ENCODE data around the gene SLC37A4. TPM values are rescaled to one million over a fixed set of nuclear protein-coding genes. Genes with fewer than 3 reads are reported as not detected.
"Not testable (repeated sequence)": the region's sequence is repeated elsewhere in the genome, so short reads cannot be mapped to it uniquely, and the experiment has no call there.

Gene SLC37A4
- total RNA-seq, 1 donor from 2014 or later, result 21.2 TPM

DNA sequence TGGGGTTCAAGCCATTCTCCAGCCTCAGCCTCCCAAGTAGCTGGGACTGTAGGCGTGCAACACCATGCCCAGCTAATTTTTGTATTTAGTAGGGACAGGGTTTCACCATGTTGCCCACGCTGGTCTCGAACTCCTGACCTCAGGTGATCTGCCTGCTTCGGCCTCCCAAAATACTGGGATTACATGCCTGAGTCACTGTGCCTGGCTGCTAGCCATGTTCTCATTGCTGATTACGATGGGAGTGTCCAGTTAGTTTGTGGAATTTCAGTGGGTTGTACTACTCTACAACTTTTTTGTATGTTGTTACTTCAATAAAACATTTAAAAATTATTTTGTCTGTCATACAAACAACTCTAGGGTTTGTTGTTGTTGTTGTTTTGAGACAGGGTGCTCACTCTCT is 32.1 kb upstream of the SLC37A4 start:
- no peaks in the 10 kb centered on the region for H3K27me3 ChIP-seq
- H3K36me3 ChIP-seq, result no peaks in the 10 kb centered on the region
- no peaks in the 10 kb centered on the region for H3K9me3 ChIP-seq
- no peak for TF ChIP-seq CTCF (IDR thresholded peaks at IDR 0.05)
- H3K4me1 ChIP-seq, result peaks cover 8 to 25% of the 10 kb centered on the region in 2 donors
- peak in 1 of 2 donors; percentile 72 for DNase-seq (ENCODE audit: low spot score in 2 of 2)
- intact Hi-C loops (cut with DNase I), result no loop called here
- peak overlapping the region in 1 of 2 donors; percentile 40 for H3K27ac ChIP-seq
- H3K4me3 ChIP-seq, result no peak overlapping the region

DNA sequence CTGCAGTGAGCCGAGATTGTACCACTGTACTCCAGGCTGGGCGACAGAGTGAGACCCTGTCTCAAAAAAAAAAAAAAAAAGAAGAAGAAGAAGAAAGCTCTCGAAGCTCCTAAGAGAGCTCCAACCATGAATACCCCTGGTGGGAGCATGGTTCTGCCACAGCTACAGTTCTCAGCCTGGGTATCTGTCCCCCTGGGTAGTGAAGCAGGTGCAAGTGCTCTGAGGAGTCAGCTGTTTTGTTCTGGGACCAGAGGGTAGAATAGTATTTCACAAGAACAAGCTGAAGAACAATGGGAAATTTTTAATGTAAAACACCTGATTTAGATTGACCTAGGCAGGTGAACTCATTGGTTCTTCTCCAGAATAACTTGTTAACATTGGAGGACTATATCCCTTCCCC is 30.6 kb upstream of the SLC37A4 start:
- Histone ChIP-seq H3K27ac (no peak overlapping the region), H3K36me3 (no peaks in the 10 kb centered on the region), H3K27me3 (no peaks in the 10 kb centered on the region), H3K4me3 (no peak overlapping the region), H3K4me1 (peaks cover 2 to 17% of the 10 kb centered on the region in 2 donors), H3K9me3 (no peaks in the 10 kb centered on the region)
- no peak for TF ChIP-seq CTCF (IDR thresholded peaks at IDR 0.05)
- no peak for DNase-seq (ENCODE audit: low spot score in 2 of 2)
- intact Hi-C loops (cut with DNase I), result no loop called here

- H3K36me3 ChIP-seq, result peaks cover 10 to 12% of the 10 kb centered on the region in 2 donors
- H3K27me3 ChIP-seq; H3K9me3 ChIP-seq; intact Hi-C loops (cut with DNase I); H3K27ac ChIP-seq; H3K4me3 ChIP-seq; DNase-seq (ENCODE audit: low spot score in 2 of 2): not testable (repeated sequence)
- peaks cover 3 to 16% of the 10 kb centered on the region in 2 donors for H3K4me1 ChIP-seq
These were observed 28.5 kb upstream of the SLC37A4 start for GRCh38 chr11:119059128-119059527.

DNA sequence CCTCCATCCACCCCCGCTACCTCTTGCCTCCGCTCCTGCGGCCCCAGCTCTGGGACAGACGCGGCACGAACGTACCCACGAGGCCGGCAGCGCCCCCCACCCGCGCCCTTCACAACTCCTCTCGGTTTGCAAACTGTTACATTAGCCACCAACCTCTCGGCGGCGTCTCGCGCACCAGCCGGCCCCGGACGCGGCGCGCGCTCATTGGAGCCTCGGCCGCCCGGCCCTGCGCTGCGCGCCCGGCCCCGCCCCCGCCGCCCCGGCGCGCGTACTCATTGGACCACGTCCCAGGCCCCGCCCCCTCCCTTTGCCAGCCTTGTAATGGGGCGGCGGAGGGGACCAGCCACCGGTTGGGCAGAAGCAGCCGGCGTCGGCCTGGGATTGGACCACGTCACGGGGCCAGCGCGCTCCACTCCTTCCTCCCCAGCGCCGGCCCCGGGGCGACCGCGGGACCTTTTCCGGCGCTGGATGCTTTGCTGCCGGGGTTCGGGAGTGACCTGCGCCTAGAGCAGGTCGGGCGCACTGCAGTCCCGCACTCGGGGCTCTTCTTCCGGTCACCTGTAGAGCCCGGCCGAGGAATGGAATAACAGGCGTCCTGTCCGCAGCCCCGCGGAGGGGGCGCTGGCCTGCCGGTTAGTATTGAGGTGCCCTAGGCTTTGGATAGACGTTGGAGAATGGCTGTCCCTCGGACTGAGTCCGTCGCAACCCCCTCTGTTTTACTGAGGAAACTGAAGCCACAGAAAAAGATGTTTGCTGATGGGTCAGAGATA is 26.5 kb upstream of the SLC37A4 start, which contains the start of gene HYOU1:
HYOU1 (minus strand) TSS at position 206 of the 770 bp plus-strand sequence. CDS start 1,045 bp downstream, outside the sequence.
- Histone ChIP-seq H3K27me3 (no peaks in the 10 kb centered on the region), H3K4me1 (peaks cover 3 to 10% of the 10 kb centered on the region in 2 donors), H3K9me3 (no peaks in the 10 kb centered on the region), H3K27ac (peak within 1 kb of the TSS; percentile 91 to 96), H3K36me3 (peaks cover 30 to 31% of the 10 kb centered on the region in 2 donors), H3K4me3 (peak within 1 kb of the TSS; percentile 88 to 95)
- peak; percentile 6 to 36 (median 14) for TF ChIP-seq CTCF (IDR thresholded peaks at IDR 0.05)
- DNase-seq (ENCODE audit: low spot score in 2 of 2), result peak; percentile 95 to 99
- intact Hi-C loops (cut with DNase I), result loop anchor here (1.0 to 2.0 kb wide), 5 partner anchors 10 to 46 kb away; partner anchors contain the start of genes RPS25, TRAPPC4 and VPS11

DNA sequence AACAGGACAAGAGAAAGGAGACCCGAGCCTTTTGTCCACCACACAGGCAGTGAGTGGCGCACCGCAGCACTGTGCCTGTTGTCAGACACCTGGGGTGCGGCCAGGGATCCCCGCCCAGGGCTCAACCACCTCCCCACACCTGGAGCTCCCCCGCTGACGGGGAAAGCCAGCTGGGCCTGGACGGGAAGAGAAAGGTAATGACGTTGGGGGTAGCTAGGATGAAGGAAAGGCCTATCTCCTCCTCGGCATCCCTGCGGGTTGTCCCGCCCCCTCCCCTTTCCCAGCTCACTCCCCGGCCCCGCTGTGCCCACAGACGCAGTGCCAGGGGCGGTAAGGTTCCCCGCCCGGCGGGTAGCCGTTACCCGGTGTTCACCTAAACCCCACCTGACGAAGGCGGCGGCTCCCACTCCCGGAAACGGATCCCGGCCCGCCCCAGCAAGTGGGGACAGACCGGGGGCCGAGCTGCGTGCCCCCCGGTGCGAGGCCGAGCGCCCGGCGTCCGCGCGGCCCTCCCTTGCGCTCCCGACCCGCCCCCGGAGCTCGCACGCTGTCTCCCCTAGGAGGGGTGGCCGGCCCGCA is 25.8 kb upstream of the SLC37A4 start:
- Histone ChIP-seq H3K4me3 (peak overlapping the region; percentile 88 to 95), H3K27me3 (no peaks in the 10 kb centered on the region), H3K27ac (peak overlapping the region; percentile 79 to 96), H3K36me3 (peaks cover 36 to 38% of the 10 kb centered on the region in 2 donors), H3K4me1 (peaks cover 3 to 10% of the 10 kb centered on the region in 2 donors), H3K9me3 (no peaks in the 10 kb centered on the region)
- intact Hi-C loops (cut with DNase I), result loop anchor here (2.0 kb wide), 2 partner anchors 38 to 46 kb away; a partner anchor contains a TSS
- DNase-seq (ENCODE audit: low spot score in 2 of 2), result peak in 1 of 2 donors; percentile 69
- TF ChIP-seq CTCF (IDR thresholded peaks at IDR 0.05), result no peak

GRCh38 chr11:119055901-119056300 is 25.2 kb upstream of the SLC37A4 start:
- no peak for DNase-seq (ENCODE audit: low spot score in 2 of 2)
- intact Hi-C loops (cut with DNase I), result loop anchor here (2.0 kb wide), 2 partner anchors 39 to 47 kb away; a partner anchor contains a TSS
- no peak for TF ChIP-seq CTCF (IDR thresholded peaks at IDR 0.05)
- Histone ChIP-seq H3K36me3 (peaks cover 42 to 44% of the 10 kb centered on the region in 2 donors), H3K27me3 (no peaks in the 10 kb centered on the region), H3K27ac (peak overlapping the region; percentile 79 to 96), H3K9me3 (no peaks in the 10 kb centered on the region), H3K4me3 (peak overlapping the region; percentile 88 to 95), H3K4me1 (peaks cover 3 to 10% of the 10 kb centered on the region in 2 donors)
